HCT116 (cell line): ENCODE data around the gene SHROOM1.

ENCODE experiments used
- CEBPB ChIP-seq: IDR thresholded peaks from 2 replicates; pipeline ENCODE4 v1.6.1; 2012; ENCODE audit warnings: low read depth
- CTCF ChIP-seq, 3 experiments: fragments of 200-600 bp in 1 of 3; sonication (generic) in 1 of 3; IDR thresholded peaks in 2 of 3; conservative IDR thresholded peaks in 1 of 3; 2 replicates each; pipeline ENCODE4 v1.5.1; 2012 to 2017; ENCODE audit warnings: low read depth in 2 of 3, low read length in 2 of 3, antibody characterized with exemption in 1 of 3, borderline replicate concordance in 1 of 3, control low read depth in 1 of 3, mild to moderate bottlenecking in 1 of 3, mixed read lengths in 1 of 3, mixed run types in 1 of 3, moderate library complexity in 1 of 3; ENCODE audit not compliant: insufficient read depth in 1 of 3
- JUND ChIP-seq: IDR thresholded peaks from 2 replicates; pipeline ENCODE4 v1.6.1; 2012
- POLR2A ChIP-seq: IDR thresholded peaks from 2 replicates; pipeline ENCODE4 v1.7.0; 2011; ENCODE audit warnings: borderline replicate concordance; ENCODE audit not compliant: insufficient read depth, insufficient read length; ENCODE audit errors: extremely low read depth
- POLR2AphosphoS5 ChIP-seq: IDR thresholded peaks from 2 replicates; pipeline ENCODE4 v1.6.1; 2011; ENCODE audit warnings: mild to moderate bottlenecking, low read depth, low read length, moderate library complexity
- REST ChIP-seq: IDR thresholded peaks from 2 replicates; pipeline ENCODE4 v1.6.1; 2012; ENCODE audit warnings: low read depth
- SP1 ChIP-seq: IDR thresholded peaks from 2 replicates; pipeline ENCODE4 v1.6.1; 2012; ENCODE audit warnings: low read depth
- TCF7L2 ChIP-seq: IDR thresholded peaks from 2 replicates; pipeline ENCODE4 v1.7.0; 2011; ENCODE audit warnings: borderline replicate concordance, inconsistent platforms; ENCODE audit not compliant: insufficient read depth, insufficient read length; ENCODE audit errors: extremely low read depth
- ZBTB33 ChIP-seq: IDR thresholded peaks from 2 replicates; pipeline ENCODE4 v1.6.1; 2011; ENCODE audit warnings: mild to moderate bottlenecking, low read length, moderate library complexity; ENCODE audit not compliant: insufficient replicate concordance; ENCODE audit errors: extremely low read depth
- ZNF274 ChIP-seq: fragments of 200-500 bp; sonication (Bioruptor generic); IDR thresholded peaks from 2 replicates; pipeline ENCODE4 v1.6.1; 2014; ENCODE audit warnings: mild to moderate bottlenecking, low read depth, low read length, inconsistent platforms

GRCh38 chr5:132800545-132800944 lies 29.9 kb downstream of the SHROOM1 start:
- TF ChIP-seq REST: no peak
- no peak for TF ChIP-seq CTCF (IDR thresholded peaks at IDR 0.05 in 2 of 3, conservative IDR thresholded peaks at IDR 0.05 in 1 of 3; ENCODE audit: borderline replicate concordance in 1 of 3, insufficient read depth in 1 of 3, low read depth in 2 of 3, low read length in 2 of 3)
- no peak for TF ChIP-seq POLR2A
- TF ChIP-seq POLR2AphosphoS5: no peak
- TF ChIP-seq ZNF274: no peak
- no peak for TF ChIP-seq CEBPB
- no peak for TF ChIP-seq TCF7L2
- no peak for TF ChIP-seq JUND
- no peak for TF ChIP-seq SP1
- no peak for TF ChIP-seq ZBTB33
